H9 (cell line): ENCODE measurements around the gene PASK. TPM values are rescaled to one million over a fixed set of nuclear protein-coding genes. Genes with fewer than 3 reads are reported as not detected.

ENCODE experiments used
- DNase-seq: peaks from one replicate; pipeline ENCODE4 v3.0.0-alpha.2; 2017
- H2AFZ ChIP-seq: one replicate; pipeline ENCODE4 v1.6.1; 2013; ENCODE audit warnings: mild to moderate bottlenecking, low read length, control low read depth, moderate library complexity
- H2AK5ac ChIP-seq: 2 replicates; pipeline ENCODE4 v1.6.1; 2013; ENCODE audit warnings: low read length, control low read depth, mixed read lengths; ENCODE audit not compliant: insufficient read length
- H2BK120ac ChIP-seq: one replicate; pipeline ENCODE4 v1.6.1; 2013; ENCODE audit warnings: low read depth, mild to moderate bottlenecking, low read length, control low read depth, inconsistent platforms; ENCODE audit not compliant: poor library complexity, severe bottlenecking
- H2BK12ac ChIP-seq: 2 replicates; pipeline ENCODE4 v1.6.1; 2013; ENCODE audit warnings: low read length, control low read depth, mixed read lengths, low read depth; ENCODE audit not compliant: insufficient read length
- H2BK15ac ChIP-seq: 2 replicates; pipeline ENCODE4 v1.6.1; 2013; ENCODE audit warnings: low read depth, low read length, control low read depth
- H2BK20ac ChIP-seq: one replicate; pipeline ENCODE4 v1.6.1; 2013; ENCODE audit warnings: low read depth, mild to moderate bottlenecking, low read length, control low read depth, inconsistent platforms; ENCODE audit not compliant: poor library complexity, severe bottlenecking
- H2BK5ac ChIP-seq: 2 replicates; pipeline ENCODE4 v1.6.1; 2013; ENCODE audit warnings: low read length, control low read depth, mixed read lengths; ENCODE audit not compliant: insufficient read length
- H3K14ac ChIP-seq: 2 replicates; pipeline ENCODE4 v1.6.1; 2013; ENCODE audit warnings: low read length, control low read depth; ENCODE audit not compliant: insufficient read depth
- H3K18ac ChIP-seq: 2 replicates; pipeline ENCODE4 v1.6.1; 2013; ENCODE audit warnings: low read depth, mild to moderate bottlenecking, mixed read lengths, low read length, control low read depth; ENCODE audit not compliant: insufficient read length
- H3K23ac ChIP-seq: 2 replicates; pipeline ENCODE4 v1.6.1; 2013; ENCODE audit warnings: low read length, control low read depth, mixed read lengths, low read depth; ENCODE audit not compliant: insufficient read length
- H3K23me2 ChIP-seq: 2 replicates; pipeline ENCODE4 v1.6.1; 2013; ENCODE audit warnings: low read depth, mild to moderate bottlenecking, mixed read lengths, low read length, control low read depth; ENCODE audit not compliant: insufficient read length, poor library complexity, severe bottlenecking
- H3K27ac ChIP-seq: 2 replicates; pipeline ENCODE4 v1.5.1; 2013; ENCODE audit warnings: low read length, control low read depth, mixed read lengths, low read depth; ENCODE audit not compliant: insufficient read length
- H3K27me3 ChIP-seq: 2 replicates; pipeline ENCODE4 v1.6.1; 2013; ENCODE audit warnings: low read length, control low read depth, inconsistent platforms; ENCODE audit not compliant: insufficient read depth
- H3K4ac ChIP-seq: 2 replicates; pipeline ENCODE4 v1.6.1; 2013; ENCODE audit warnings: low read depth, mild to moderate bottlenecking, control low read depth, inconsistent platforms, low read length, moderate library complexity
- H3K4me1 ChIP-seq: 2 replicates; pipeline ENCODE4 v1.6.1; 2013; ENCODE audit warnings: low read length, control low read depth, inconsistent platforms; ENCODE audit not compliant: insufficient read depth
- H3K4me2 ChIP-seq: 2 replicates; pipeline ENCODE4 v1.6.1; 2013; ENCODE audit warnings: low read length, control low read depth, mixed read lengths; ENCODE audit not compliant: insufficient read length, insufficient read depth
- H3K56ac ChIP-seq: 2 replicates; pipeline ENCODE4 v1.6.1; 2013; ENCODE audit warnings: low read depth, mild to moderate bottlenecking, mixed read lengths, low read length, control low read depth; ENCODE audit not compliant: insufficient read length
- H3K79me1 ChIP-seq: 2 replicates; pipeline ENCODE4 v1.6.1; 2013; ENCODE audit warnings: low read depth, mild to moderate bottlenecking, moderate library complexity, low read length, control low read depth, inconsistent platforms; ENCODE audit not compliant: insufficient read depth, poor library complexity, severe bottlenecking
- H3K79me2 ChIP-seq: 2 replicates; pipeline ENCODE4 v1.6.1; 2013; ENCODE audit warnings: low read length, control low read depth, inconsistent platforms; ENCODE audit not compliant: insufficient read depth
- H3K9ac ChIP-seq: 2 replicates; pipeline ENCODE4 v1.6.1; 2013; ENCODE audit warnings: low read length, control low read depth, mixed read lengths; ENCODE audit not compliant: insufficient read length; ENCODE audit errors: extremely low read depth
- H3K9me3 ChIP-seq: one replicate; pipeline ENCODE4 v1.6.1; 2013; ENCODE audit warnings: low read depth, low read length, inconsistent platforms; ENCODE audit not compliant: control insufficient read depth
- H3T11ph ChIP-seq: one replicate; pipeline ENCODE4 v1.6.1; 2013; ENCODE audit warnings: mild to moderate bottlenecking, low read length, control low read depth, inconsistent platforms
- H4K20me1 ChIP-seq: one replicate; pipeline ENCODE4 v1.6.1; 2013; ENCODE audit not compliant: control insufficient read depth, insufficient read length, insufficient read depth
- H4K5ac ChIP-seq: 2 replicates; pipeline ENCODE4 v1.6.1; 2013; ENCODE audit warnings: low read depth, mild to moderate bottlenecking, mixed read lengths, low read length, control low read depth; ENCODE audit not compliant: insufficient read length
- H4K8ac ChIP-seq: replicated peaks from 2 replicates; pipeline ENCODE4 v1.6.1; 2013; ENCODE audit warnings: low read length, control low read depth, mixed read lengths, low read depth; ENCODE audit not compliant: insufficient read length
- H4K91ac ChIP-seq: 2 replicates; pipeline ENCODE4 v1.6.1; 2013; ENCODE audit warnings: low read depth, mild to moderate bottlenecking, moderate library complexity, mixed read lengths, low read length, control low read depth; ENCODE audit not compliant: insufficient read length
- H3K27ac Mint-ChIP-seq, 3 experiments: 2 replicates in 2 of 3; 3 replicates in 1 of 3; pipeline ENCODE4 v1.8.0; 2020 to 2021; ENCODE audit warnings: mixed read lengths in 3 of 3, mild to moderate bottlenecking in 1 of 3, moderate library complexity in 1 of 3
- H3K27me3 Mint-ChIP-seq: 2 replicates; pipeline ENCODE4 v1.8.0; 2021; ENCODE audit warnings: low read depth, mild to moderate bottlenecking, moderate library complexity, mixed read lengths
- H3K36me3 Mint-ChIP-seq, 3 experiments: 2 replicates in 2 of 3; 3 replicates in 1 of 3; pipeline ENCODE4 v1.8.0; 2020 to 2021; ENCODE audit warnings: low read depth in 3 of 3, mixed read lengths in 3 of 3; ENCODE audit not compliant: insufficient read depth in 1 of 3
- H3K4me1 Mint-ChIP-seq, 2 experiments: 2 replicates each; pipeline ENCODE4 v1.8.0; 2020; ENCODE audit warnings: mixed read lengths in 2 of 2
- H3K4me3 Mint-ChIP-seq, 2 experiments: 2 replicates in 1 of 2; 3 replicates in 1 of 2; pipeline ENCODE4 v1.8.0; 2020 to 2021; ENCODE audit warnings: mild to moderate bottlenecking in 2 of 2, mixed read lengths in 2 of 2, moderate library complexity in 1 of 2
- H3K9me3 Mint-ChIP-seq, 2 experiments: 2 replicates in 1 of 2; 3 replicates in 1 of 2; pipeline ENCODE4 v1.8.0; 2020; ENCODE audit warnings: mild to moderate bottlenecking in 2 of 2, mixed read lengths in 2 of 2, moderate library complexity in 1 of 2
- WGBS: extraction: QIAGEN DNeasy Blood & Tissue Kit; methylation state at CpG from one replicate; pipeline ENCODE4 v1.1.7; 2013; ENCODE audit warnings: missing lambda C conversion rate, low lambda C conversion rate, mixed read lengths; ENCODE audit not compliant: insufficient read length; ENCODE audit errors: extremely low coverage; 5-methylcytosine and 5-hydroxymethylcytosine counted together
- total RNA-seq: library from RNA; stranded (reverse); gene quantifications from 2 replicates; pipeline ENCODE4 v1.2.1, GENCODE V29; 2021
- TF ChIP-seq, protein P1 (sequence below): fragments of 200-600 bp; sonication (generic); conservative IDR thresholded peaks from 3 replicates; pipeline ENCODE4 v1.8.0; 2021; ENCODE audit warnings: antibody characterized with exemption, mild to moderate bottlenecking

PASK gene
- total RNA-seq, 1 experiment from 2014 or later: 68.0 TPM

DNA sequence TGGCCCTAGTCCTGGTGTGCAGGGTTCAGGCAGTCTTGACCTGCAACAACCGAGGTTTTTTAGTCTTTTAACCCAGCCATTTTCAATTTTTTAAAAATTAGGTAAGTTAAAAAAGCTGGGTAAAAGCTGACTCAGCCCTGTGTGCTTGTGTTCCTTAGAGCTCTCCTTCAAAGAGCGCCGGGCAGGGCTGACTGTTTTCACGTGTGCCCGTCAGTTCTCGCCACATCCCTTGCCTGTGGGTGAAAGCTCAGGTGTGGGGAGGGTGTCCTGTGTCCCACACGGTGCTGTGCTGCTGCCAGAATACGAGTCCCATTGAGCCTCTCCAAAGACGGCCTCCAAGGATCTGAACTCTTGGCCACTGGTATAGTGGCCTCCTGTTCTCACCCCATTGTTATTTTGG is 33.9 kb upstream of the PASK start:
- no peak overlapping the region for H4K5ac ChIP-seq
- no peak overlapping the region for H2BK12ac ChIP-seq
- no peak overlapping the region for H4K8ac ChIP-seq
- no peaks in the 10 kb centered on the region; the same call in 1 of the 2 replicates for H3K27me3 Mint-ChIP-seq
- no peak overlapping the region for H3K27ac Mint-ChIP-seq
- TF ChIP-seq, protein P1, sequence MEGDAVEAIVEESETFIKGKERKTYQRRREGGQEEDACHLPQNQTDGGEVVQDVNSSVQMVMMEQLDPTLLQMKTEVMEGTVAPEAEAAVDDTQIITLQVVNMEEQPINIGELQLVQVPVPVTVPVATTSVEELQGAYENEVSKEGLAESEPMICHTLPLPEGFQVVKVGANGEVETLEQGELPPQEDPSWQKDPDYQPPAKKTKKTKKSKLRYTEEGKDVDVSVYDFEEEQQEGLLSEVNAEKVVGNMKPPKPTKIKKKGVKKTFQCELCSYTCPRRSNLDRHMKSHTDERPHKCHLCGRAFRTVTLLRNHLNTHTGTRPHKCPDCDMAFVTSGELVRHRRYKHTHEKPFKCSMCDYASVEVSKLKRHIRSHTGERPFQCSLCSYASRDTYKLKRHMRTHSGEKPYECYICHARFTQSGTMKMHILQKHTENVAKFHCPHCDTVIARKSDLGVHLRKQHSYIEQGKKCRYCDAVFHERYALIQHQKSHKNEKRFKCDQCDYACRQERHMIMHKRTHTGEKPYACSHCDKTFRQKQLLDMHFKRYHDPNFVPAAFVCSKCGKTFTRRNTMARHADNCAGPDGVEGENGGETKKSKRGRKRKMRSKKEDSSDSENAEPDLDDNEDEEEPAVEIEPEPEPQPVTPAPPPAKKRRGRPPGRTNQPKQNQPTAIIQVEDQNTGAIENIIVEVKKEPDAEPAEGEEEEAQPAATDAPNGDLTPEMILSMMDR: no peak
- no peak overlapping the region for H3K27ac ChIP-seq
- H3K23me2 ChIP-seq: no peaks in the 10 kb centered on the region
- no peak overlapping the region for H3K14ac ChIP-seq
- H2AFZ ChIP-seq: no peak overlapping the region
- no peaks in the 10 kb centered on the region for H4K20me1 ChIP-seq
- H3K4me2 ChIP-seq: no peak overlapping the region
- no peak overlapping the region for H3K4me3 Mint-ChIP-seq
- H3K56ac ChIP-seq: no peak overlapping the region
- no peak overlapping the region for H3K23ac ChIP-seq
- H3K36me3 Mint-ChIP-seq: peaks cover 0 to 8% (median 0%) of the 10 kb centered on the region in 3 experiments; a peak in 1 of 7 replicates
- no CpG with 5 or more reads among the region's 9 CpGs for WGBS
- peaks cover 6 to 16% of the 10 kb centered on the region in 2 experiments for H3K4me1 Mint-ChIP-seq
- H2AK5ac ChIP-seq: no peak overlapping the region
- no peaks in the 10 kb centered on the region for H3K79me1 ChIP-seq
- H2BK5ac ChIP-seq: no peak overlapping the region
- no peak overlapping the region for H2BK120ac ChIP-seq
- no peak overlapping the region for H2BK20ac ChIP-seq
- no peak overlapping the region for H2BK15ac ChIP-seq
- H4K91ac ChIP-seq: no peak overlapping the region
- no peak for DNase-seq
- no peaks in the 10 kb centered on the region for H3K9me3 ChIP-seq
- H3K9ac ChIP-seq: no peak overlapping the region
- H3T11ph ChIP-seq: no peak overlapping the region
- H3K79me2 ChIP-seq: no peaks in the 10 kb centered on the region
- no peaks in the 10 kb centered on the region for H3K9me3 Mint-ChIP-seq
- no peak overlapping the region for H3K18ac ChIP-seq
- H3K27me3 ChIP-seq: no peaks in the 10 kb centered on the region
- H3K4ac ChIP-seq: no peak overlapping the region
- H3K4me1 ChIP-seq: no peaks in the 10 kb centered on the region
